Measurements from ENCODE around the gene PRKAG2. TPM values are rescaled to one million over a fixed set of nuclear protein-coding genes. Genes with fewer than 3 reads are reported as not detected.

Gene PRKAG2
- total RNA-seq, 1 donor from 2014 or later = 20.8 TPM

DNA sequence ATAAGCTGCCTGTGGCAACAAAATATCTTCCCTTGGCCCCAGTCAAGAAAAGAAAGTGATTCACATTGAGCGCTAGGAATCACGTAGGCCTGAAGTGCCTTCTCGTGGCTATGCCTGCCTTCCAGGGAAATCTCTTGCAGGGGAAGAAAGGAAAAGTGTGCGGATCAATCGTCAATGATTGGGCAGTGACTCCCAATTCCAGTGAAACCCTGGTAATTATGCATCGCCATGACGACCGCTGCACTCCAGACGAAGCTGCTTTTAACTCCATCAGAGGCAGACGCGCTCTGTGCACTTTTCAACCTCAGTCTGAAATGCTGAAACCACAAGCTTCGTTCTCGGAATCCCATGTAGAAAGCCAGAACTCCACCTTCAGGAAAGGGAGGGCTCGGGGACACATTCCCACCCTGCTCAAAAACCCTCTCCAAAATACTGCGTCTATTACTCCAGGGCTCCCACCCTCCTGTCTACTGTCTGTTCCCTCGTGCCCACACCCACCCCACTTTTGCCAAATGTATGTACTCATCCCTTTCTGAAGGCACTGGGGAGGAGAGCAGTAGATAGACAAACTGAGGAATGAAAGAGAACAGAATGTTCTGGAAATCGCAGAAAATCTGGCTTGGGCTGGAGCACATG is 24.2 kb upstream of the PRKAG2 start:
- no peak for DNase-seq (ENCODE audit: low read depth)
- TF ChIP-seq CTCF (conservative IDR thresholded peaks at IDR 0.05; ENCODE audit: low read depth, low read length) = no peak
- no peak overlapping the region for H3K4me3 ChIP-seq (ENCODE audit: low read depth, low read length)

GRCh38 chr7:151900591-151900985 is 23.7 kb upstream of the PRKAG2 start:
- no peak overlapping the region for H3K4me3 ChIP-seq (ENCODE audit: low read depth, low read length)
- TF ChIP-seq CTCF (conservative IDR thresholded peaks at IDR 0.05; ENCODE audit: low read depth, low read length) = no peak
- DNase-seq (ENCODE audit: low read depth) = no peak

DNA sequence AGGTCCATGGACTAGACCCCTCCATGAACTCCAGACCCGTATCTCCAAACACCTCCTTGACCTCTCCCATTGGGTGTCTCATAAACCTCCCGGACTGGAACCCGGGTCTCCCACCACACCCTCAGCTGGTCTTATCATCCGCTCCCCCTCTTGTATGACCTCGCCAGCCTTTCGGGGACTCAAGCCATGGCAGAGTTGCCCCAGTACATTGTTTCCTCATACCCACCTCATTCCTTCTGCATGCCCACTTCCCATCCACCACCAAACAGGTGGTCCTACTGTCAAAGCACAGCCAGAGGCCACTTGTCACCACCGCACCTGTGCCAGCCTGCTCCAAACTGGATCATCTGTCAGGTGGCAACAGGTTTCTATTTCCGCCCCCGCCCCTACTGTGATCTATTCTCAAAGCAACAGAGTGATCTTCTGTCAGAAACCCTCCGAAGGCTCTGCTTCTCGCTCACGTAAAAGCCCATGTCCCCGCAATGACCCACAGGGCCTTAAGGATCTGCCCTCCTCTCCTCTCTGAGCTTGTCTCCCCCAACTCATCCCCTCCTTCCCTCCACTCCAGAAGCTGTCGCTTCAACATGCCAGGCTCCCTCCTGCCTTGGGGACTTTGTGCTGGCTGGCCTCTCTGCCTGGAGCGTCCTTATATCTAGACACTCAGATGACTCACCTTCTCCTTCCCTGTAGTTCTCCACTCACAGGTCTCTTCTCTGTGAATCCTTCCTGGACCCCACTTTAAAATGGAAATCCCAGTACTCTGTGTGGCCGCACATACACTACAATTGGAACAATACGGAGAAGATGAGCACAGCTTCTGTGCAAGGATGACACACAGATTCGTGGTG is 22.8 kb upstream of the PRKAG2 start:
- TF ChIP-seq CTCF (conservative IDR thresholded peaks at IDR 0.05; ENCODE audit: low read depth, low read length) = no peak
- no peak overlapping the region for H3K4me3 ChIP-seq (ENCODE audit: low read depth, low read length)
- DNase-seq (ENCODE audit: low read depth) = no peak

DNA sequence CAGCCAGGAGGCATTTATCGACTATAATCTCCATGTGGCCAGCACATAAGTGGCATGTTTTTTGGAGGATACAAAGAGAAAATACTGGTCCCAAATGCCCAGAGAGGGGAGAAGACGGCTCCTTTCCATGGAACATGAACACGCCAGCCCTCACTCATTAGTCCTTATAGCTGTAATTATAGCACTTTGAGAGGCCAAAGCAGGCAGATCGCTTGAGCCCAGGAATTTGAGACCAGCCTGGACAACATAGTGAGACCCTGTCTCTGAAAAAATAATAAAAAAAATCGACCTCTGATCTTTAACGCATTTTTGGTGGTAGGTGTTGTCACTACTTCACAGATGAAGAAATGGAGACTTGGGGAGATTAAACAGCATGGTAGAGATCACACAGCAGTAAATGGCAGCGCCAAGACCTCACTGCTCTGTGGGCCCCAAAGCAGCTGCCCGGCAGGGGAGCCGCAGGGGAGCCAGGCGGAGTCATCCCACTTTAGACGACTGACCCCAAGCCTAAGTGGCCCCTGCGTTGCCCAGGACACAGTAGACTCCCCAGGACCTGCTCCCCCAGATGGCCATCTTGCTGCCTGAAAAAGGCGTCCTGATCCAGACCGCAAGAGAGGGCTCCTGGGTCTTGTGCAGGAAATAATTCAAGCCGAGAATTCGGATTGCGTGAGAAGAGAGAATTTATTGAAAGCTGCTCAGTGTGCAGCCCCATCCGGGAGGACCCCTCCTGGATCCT is 21.2 kb upstream of the PRKAG2 start:
- no peak overlapping the region for H3K4me3 ChIP-seq (ENCODE audit: low read depth, low read length)
- TF ChIP-seq CTCF (conservative IDR thresholded peaks at IDR 0.05; ENCODE audit: low read depth, low read length) = no peak
- DNase-seq (ENCODE audit: low read depth) = no peak

DNA sequence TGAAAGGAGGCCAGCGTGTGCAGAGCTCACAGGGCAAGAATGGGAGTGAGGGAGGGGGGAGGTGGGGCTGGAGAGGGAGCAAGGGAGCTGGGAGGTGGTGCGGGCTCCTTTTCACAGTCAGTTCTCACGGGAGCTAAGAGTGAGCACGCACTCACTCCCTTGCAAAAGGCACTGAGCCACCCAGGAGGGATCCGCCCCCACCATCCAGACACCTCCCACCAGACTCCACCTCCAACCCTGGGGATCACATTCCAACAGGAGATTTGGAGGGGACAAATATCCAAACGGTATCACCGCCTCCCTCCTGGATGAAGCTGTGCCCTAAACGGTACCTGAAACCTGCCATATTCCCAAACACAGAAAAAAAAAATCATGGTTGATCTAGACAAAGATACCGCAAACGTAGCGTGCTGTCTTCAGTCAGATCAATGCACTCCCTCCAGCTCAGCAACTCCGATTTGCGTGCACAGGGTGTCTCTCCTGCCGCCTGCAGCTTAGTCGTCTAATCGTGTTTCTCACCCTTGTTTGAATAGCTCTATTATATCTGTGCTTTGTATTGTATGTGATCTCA is 20.3 kb upstream of the PRKAG2 start:
- no peak for DNase-seq (ENCODE audit: low read depth)
- no peak overlapping the region for H3K4me3 ChIP-seq (ENCODE audit: low read depth, low read length)
- TF ChIP-seq CTCF (conservative IDR thresholded peaks at IDR 0.05; ENCODE audit: low read depth, low read length) = no peak

- no peak for TF ChIP-seq CTCF (conservative IDR thresholded peaks at IDR 0.05; ENCODE audit: low read depth, low read length)
- no peak for DNase-seq (ENCODE audit: low read depth)
- H3K4me3 ChIP-seq (ENCODE audit: low read depth, low read length) = no peak overlapping the region
Measured at GRCh38 chr7:151896486-151896885, 19.6 kb upstream of the PRKAG2 start.

Measured in epithelial cell of proximal tubule (primary cell).